HG03108 (cell line): ENCODE data around the gene ATG12.
A peak's percentile ranks its signal among the peaks of the same experiment; 100 is the strongest.
"Not testable (repeated sequence)": the region's sequence is repeated elsewhere in the genome, so short reads cannot be mapped to it uniquely, and the experiment has no call there.

Experiments
- ATAC-seq: cut with Tn5 transposase; IDR thresholded peaks from one replicate; pipeline ENCODE4 v1.9.1; 2021; ENCODE audit warnings: moderate library complexity; ENCODE audit not compliant: unreplicated experiment

The ATG12 gene

DNA sequence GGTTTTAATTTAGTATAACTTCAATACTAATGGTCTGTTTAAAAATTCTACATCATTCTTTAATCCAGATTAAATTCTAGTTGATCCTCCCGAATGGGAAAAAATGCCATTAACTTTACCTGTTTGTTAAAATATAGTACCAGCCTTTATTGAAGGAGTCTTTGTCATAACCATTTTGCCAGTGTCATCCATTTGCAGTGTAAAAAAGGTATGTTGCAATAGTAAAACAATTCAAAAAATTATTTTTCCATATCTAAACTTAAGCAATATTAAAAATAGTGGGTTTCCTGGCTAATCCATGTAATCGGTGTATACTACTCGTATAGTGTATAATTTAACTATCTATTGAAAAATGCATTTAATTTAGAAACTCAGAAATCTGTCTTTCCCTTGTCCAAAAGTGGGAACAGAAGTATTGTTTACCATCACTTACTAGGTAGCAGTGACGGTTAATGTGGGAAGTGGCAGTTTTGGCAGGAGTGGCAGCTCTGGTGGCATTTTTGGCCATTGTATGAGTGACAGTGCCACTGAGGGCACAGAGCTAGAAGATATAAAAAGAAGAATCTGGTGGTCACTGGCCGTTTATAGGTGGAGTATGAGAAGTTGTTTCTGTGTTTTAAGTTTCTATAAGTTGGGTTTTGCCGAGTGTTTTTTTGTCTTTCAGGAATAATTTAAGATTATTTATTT, 2.2 kb upstream of the ATG12 start:
- no peak for ATAC-seq

DNA sequence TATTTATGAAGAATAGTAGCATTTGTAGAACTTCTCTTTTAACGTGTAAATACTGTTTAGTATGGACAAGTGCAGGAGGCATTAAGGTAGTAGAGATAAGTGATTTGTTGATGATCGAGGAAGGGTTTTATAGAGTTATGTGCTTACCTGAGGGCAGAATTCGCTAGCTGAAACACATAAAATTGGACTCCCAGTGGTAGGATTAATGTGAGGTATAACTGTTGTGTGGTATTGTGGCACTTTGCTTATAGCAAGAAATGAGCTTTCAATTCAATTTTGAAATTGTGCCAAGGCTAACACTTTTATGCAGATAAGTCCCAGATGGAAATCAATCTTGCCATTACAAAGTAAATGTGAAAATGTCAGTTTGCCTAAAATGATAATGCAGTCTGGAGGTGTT, 1.6 kb upstream of the ATG12 start:
- no peak for ATAC-seq

DNA sequence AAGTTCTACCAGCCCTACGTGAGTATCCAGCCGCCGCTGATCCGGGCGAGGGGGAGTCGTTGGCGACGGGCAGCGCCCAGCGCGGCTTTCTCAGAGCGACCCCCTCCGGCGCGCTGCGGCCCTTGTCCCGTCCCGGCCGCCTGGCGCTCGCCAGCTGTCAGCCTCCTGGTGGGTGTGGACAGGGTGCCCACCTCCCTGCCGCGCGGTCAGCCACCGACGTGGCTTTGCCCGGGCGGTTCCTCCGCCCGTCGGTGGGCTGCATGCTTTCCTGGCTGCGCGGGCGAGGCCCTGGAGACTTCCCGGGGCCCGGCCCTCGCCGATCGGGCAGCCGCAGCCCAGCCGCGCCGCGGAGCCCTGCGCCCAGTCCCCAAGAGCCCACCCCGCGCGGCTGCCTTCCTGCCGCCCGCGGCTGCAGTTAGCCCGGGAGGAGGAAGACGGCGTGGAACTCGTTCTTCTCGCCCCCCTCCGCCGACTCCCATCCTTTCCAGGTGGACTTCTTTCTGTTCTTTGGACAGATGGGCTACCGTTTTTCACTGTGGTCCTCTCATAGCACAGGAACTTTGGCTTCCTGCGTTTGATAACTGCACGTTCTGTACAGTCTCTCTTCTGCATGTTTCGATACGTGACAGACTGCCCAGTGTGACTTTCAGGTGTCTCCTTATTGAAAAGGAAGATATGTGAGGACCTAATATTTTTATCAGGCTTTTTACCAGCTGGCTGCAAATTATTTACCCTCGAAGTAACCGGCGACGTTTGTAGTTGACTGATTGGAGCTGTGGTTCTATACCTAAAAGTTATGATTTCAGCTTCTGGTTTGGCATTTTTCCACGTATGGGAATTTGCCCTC, 947 bp upstream of the ATG12 start:
- ATAC-seq: peak; percentile 31

- ATAC-seq: no peak
Measured at GRCh38 chr5:115840873-115841272, 492 bp downstream of the ATG12 start.

GRCh38 chr5:115838885-115839518, 2.4 kb downstream of the ATG12 start:
- ATAC-seq: no peak

DNA sequence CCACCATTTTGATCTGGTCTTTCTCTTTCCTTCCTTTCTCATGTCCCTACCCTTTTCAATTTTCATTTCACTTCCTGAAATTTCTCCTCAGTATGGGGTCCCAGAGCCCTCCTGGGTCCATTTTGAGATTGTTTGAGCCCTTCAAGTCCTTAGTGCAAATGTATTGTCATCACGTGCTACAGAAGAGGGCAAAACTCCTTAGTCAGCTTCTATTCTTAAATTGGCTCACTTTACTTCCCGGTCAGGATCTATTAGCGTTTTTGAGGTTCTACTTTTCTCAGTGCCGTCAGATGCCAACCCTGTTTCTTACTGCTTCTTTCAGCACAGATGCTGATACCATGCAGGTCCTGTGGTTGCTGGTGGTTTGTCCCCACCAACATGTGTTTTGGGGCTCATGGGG, 5.9 kb downstream of the ATG12 start:
- no peak for ATAC-seq

DNA sequence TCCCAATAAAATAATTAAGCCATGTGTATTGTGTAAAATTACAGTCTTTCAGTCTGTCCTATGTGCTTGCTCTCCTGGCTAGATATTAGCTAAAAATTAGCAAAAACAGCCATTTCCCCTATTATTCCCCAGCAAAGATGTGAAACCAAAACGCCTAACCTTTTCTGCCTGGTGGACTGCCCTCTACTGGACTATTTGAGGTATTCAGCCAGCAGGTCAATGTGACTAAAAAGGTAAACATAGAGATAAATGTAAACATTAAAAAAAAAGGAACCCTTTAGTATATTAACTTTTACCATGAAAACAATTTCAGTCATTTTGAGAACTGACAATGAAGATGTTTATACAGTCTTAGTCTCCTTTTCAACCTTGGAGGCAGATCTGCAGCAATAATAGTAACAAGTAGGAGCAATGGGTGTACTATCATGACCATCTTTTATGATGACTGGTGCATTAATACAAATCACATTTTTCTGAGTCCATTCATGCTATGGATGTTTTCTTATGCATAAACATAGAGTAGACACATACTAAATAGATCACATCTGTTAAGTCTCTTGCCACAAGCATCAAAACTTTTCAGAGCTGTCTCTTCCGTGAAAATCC, 10.1 kb downstream of the ATG12 start:
- no peak for ATAC-seq

GRCh38 chr5:115829913-115830312, 11.5 kb downstream of the ATG12 start:
- no peak for ATAC-seq

DNA sequence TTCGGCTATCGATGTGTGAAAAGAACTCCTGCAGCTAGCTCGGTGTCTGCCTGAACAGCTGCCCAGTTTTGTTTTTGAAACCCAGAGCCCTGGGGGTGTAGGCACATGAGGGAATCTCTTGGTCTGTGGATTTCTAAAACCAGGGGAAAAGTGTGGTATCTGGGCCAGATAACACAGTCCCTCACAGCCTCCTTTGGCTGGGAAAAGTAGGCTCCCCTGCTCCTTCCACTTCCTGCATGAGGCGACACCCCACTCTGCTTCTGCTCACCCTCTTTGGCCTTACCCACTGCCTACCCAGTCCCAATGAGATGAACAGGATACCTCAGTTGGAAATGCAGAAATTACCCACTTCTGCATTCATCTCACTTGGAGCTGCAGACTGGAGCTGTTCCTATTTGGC, 15.4 kb downstream of the ATG12 start:
- ATAC-seq: no peak

GRCh38 chr5:115824983-115825382, 16.4 kb downstream of the ATG12 start:
- ATAC-seq: not testable (repeated sequence)

DNA sequence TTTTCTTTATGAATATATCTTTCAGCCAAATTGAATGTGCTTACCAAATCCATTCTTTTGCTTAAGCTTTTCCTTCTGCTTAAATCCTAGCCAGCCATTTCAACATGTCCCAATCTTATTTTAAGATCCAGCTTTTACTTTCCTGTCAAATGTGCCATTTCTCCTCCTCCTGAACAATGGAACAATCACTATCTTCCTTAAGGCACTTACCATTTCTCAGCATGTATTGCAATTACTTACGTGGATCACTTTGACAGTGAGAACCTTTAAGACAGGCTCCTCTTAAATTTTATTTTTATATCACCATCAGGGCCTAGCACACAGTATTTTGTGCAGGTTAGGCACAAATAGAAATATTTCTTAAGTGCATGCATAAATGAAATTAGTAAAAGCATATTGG, 20.5 kb downstream of the ATG12 start:
- no peak for ATAC-seq

DNA sequence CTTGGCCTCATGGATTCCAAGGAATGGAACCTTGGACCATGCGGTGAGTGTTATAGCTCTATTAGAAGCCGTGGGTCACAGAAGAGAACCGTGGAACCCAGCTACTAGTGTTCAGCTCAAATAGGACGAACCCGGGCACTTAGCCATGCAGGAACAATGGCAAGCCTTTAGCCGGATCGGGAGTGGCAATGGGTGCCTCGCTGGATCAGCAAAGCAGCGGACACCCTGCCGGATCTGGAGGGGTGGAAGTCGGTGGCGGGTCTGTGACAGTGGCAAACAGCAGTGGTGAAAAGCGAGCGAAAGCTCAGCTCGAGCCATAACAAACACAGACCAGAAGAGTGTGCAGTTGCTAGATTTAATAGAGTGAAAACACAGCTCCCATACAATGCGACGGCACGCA, 22.5 kb downstream of the ATG12 start:
- no peak for ATAC-seq

DNA sequence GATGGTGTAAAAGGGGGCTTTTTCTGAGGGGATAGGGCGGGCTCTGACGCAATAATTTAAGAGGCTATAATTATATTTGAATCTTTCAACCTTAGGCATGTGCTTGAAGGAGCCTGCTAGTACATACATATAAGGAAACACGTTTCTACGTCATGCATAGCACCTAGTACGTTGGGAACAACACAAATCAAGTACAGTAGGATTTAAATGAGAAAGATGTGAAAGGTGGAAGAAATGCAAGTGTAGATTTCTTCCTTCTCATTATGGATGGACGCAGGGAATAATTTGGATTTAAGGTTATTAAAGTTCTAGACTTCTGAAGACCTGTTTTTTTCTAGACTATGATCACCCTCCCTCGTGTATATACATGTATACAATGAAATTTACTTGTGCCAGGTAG, 24.0 kb downstream of the ATG12 start:
- ATAC-seq: no peak

DNA sequence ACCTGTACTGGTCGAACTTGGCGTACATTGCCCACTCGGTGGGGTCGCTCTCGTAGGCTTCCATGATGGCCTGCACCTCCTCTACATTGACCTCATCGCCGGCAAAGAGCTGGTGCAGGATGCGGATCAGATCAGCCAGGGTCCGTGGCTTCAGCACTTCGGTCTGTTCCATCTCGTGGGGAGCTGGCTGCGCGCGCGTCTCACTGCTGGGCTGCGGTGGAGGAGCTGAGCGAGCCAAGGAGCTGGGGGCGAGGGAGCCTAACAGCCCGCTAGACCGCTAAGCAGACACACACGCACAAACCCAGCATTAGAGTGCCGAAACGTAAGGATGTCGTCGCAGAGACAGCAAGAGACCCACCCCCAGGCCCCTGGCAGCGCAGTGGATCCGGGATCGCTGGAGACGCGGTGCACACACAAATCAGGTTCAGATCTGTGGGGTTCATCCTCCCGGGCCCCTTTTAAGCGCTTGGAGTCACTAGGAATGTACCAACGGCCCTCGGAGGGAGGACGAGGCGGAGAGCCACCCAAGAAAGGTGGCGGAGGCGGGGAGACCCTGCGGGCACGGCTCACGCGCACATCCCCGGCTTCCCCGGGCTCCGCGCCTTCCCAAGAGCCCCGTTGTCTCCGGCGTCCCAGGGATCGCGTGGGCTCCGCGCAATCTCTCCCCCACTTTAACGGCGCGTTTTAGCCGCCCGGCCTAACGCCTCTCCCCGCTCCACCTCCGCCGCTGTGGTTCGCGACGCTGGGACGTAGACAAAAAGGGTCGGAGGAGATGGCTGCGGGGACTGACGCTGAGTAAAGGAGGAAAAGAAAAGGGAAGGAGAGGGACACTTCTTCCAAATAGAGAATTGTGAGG, 24.9 kb downstream of the ATG12 start, which contains the start of gene CDO1:
TSS of gene CDO1 (minus strand) at position 434 of the 856 bp plus-strand sequence. CDS start at position 172, 262 bp downstream.
- no peak for ATAC-seq

DNA sequence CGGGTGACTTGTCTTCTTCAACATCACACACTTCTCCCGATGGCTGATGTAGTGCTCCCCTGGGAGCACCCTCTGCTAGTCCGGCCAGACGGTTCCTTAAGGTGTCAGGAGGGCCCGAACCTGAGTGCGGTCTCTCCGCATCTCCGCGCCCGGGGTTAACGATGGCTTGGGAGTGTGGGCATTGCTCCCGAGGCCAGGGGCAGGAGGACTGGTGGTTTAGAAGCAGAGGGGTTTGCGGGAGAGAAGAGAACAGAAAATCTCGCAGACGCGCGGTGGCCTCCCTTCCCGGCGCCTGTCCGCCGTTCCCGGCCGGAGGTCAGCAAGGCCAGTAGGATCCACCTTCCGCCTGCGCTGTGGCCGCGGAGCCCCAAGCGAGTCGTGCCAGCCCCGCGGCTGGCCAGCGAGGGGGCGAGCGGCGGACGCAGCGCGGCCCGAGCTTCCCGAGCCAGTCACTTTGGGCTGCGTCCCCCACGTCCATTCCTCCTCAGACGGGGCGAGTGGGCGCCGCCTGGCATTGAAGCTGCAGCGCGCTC, 25.6 kb downstream of the ATG12 start:
- ATAC-seq: no peak

DNA sequence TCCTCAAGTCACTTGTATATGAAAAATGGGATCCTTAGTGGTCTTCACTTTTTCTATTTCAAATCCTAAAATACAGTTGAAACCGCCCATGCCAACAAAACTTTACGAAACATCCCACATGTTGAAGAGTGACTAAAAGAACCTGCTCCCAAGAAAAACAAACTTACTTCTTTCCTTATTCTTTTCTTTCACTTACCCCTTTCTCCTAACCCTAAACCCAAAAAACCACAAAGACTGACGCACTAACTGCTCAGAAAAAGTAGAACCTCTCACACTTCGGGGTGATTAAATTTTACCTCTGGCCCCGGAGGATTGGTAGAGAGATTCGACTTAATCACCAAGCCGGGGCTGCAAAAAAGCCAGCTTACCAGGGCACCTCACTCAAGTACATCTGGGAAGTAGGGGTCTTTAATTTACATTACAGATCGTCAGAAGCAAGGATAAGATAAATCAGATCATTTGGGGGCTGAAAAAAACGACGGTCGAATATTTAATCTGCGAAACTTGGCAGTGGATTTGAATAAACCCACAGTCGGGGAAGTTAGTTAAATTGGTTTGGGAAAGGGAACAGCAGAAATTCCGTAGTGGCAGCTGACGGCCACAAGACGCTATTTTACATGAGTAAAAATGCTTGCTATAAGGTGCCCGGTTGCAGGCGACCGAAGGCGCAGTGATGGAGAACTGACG, 26.2 kb downstream of the ATG12 start:
- ATAC-seq: no peak

DNA sequence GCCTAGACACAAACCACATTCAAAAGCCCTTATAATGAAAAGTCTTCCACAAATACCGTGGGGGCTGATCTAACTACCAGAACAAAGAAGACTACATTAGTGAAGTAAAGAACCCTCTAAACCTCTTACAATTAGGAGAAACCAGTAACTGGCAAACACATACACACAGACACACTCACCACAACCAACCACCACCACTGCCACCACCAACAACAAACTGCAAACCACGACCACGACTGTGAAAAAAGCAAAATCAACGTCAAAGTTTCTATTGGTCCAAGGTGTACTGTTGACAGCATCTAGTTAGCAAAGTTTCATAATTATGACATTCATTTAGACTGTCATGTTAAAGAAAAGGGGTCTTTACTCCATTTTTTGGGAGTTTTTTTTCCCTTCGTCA, 27.6 kb downstream of the ATG12 start:
- ATAC-seq: no peak

DNA sequence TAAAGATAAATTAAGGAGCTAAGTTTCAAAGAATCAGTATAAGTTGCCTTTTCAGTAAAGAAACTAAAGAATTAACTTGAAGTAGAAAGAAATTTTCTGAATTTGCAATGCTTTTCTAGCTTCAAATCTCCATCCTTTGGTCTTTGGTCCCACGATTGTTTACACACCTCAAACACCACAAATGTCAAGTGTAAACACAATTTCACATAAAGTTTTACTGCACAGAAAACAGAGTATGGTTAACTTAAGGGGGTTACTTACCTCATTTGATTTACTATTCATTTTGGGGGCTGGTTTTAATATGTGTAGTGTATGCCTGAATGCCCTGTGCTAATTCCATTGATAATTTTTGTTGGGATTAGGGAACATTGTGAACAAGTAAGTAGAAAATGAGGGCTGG, 29.0 kb downstream of the ATG12 start:
- ATAC-seq: no peak

DNA sequence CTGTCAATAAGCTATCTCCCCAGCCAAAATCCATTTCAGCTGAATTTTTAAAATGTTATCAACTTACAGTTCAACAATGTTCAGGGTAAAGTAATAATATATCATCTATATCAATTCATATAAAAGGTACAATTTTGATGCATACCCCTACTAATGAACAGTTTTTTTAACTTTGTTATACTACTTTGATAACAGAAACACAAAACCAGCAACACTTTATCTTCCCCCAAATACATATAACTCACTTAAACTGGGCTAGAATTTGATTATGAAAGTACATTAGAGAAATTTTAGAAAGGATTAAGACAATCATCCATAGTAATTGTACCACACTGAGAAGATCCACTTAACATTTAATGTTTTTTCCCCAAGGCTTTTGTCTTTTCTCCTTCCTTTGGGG, 30.0 kb downstream of the ATG12 start:
- ATAC-seq: no peak

DNA sequence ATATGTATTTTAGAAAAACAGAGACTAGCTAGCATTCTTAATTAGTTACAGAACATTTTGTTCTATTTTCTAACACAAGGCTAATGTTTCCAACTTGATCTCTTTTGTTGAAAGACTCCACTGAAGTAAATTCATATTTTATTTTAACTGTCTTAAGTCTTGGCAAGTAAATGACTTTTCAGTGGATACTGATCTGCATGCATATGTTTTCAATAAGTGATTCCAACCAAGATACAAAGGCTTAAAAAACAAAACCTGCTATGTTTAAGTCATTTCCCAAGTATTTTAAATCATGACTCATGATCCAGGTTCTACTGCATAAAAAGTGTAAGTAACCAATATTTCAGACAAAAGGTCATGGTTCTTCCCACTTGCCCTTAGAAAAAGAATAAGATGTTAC, 30.6 kb downstream of the ATG12 start:
- no peak for ATAC-seq
